ENCODE measurements around the gene TAS1R2.
"Not testable (repeated sequence)": the region's sequence is repeated elsewhere in the genome, so short reads cannot be mapped to it uniquely, and the experiment has no call there.

Gene TAS1R2

GRCh38 chr1:18859560-18859959, at the start of gene TAS1R2:
Gene TAS1R2 (minus strand): TSS chr1:18859660. CDS start chr1:18859660, 0 bp downstream.
- DNase-seq (ENCODE audit: low read depth) = no peak

DNA sequence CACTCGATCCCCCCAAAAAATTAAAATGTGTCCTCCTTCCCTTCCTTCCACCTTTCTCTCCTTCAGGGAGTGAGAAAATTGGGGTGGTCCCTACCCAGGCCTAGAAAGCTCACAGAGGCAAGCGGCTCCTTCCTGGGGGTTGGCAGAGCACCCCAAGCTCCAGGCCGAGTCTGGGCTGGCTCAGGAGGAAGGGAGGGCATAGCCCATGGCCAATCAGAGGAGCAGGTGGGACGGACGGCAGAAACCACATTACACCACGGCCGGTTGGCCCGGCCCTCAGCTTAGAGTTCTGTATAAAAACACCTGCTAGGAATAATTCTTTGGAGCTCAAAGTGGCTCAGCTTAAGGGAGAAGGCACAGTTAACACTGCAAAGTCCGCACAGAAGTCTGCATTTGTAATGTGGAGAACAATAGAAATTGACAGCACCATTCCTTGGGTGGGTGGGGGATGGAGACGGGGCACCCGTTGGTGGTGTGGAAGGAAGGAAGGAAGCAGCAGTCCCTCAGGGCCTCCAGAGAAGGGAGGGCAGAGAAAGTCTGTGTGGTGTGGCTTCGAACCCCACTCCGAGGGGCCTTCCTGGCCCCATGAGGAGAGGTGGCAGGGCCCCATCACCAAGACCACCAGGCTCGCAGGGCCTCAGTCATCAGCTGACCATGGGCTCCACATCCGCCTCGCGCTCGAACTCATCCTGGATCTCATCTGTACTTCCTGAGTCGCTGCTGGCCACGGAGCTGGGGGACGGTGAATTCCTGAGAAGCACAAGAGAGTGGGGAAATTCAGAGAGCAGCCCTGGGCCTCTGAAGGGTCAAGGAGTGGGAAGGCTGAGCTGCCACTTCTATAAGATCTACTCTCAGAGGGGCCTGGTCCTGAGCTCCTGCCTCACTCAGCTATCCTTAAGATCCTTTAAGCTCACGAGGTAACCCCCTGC, 48.7 kb upstream of the TAS1R2 start:
- no peak for DNase-seq (ENCODE audit: low read depth)

- no peak for DNase-seq (ENCODE audit: low read depth)
Observed at GRCh38 chr1:18907021-18907916, 47.8 kb upstream of the TAS1R2 start.

DNA sequence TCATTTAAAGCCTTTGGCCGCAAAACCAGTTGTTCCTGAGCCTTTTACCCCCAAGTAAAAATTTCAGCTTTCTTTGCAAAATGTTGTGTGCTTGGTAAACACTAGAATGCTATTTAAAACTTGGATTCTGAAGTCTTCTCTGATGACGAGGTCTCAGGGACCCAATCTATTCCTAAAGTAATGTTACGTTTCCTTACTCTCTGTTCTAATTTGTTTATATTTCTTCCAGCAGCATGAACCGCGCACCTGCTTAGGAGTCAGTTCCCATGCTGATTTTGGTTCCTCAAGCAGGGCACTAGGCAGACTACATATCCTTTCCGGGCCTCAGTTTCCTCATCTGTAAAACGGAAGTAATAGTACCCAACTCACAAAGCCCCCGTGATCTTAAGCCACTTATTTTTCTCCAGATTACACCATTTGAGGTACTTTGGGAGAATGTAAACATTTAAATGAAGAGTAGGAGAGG, 43.9 kb upstream of the TAS1R2 start:
- DNase-seq (ENCODE audit: low read depth) = no peak

- DNase-seq (ENCODE audit: low read depth) = peak; percentile 89
Observed at GRCh38 chr1:18902523-18903290, 43.2 kb upstream of the TAS1R2 start, which contains the start of gene ALDH4A1. Gene ALDH4A1 (minus strand): TSS chr1:18902555. CDS start chr1:18902523, 32 bp downstream.

DNA sequence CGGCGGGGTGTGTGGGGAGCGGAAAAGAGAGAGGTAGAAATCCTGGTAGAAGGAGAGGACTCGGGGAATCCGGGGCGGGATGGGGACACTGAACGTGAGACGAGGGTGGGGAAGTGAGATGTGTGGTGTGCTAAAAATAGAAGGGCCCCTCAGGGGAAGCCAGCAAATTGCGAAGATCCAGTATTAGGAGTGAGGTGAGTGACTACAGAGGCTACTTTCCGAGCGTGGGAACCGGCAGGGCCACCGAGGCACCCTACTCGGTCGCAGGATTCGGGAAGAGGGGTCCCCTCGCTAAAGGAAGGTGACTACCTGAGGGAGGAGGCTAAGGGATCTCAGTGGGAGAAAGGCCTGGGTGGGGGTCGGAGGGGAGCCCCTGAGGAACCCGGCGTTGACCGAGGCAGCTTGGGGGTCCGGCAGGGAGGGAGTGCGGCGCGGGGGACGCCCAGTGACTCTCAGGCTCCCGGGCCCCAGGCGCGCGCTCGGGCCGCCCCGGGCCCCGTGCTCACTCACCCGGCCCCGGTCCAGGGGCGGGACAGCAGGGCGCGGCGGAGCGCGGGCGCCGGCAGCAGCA, 42.6 kb upstream of the TAS1R2 start:
- no peak for DNase-seq (ENCODE audit: low read depth)

DNA sequence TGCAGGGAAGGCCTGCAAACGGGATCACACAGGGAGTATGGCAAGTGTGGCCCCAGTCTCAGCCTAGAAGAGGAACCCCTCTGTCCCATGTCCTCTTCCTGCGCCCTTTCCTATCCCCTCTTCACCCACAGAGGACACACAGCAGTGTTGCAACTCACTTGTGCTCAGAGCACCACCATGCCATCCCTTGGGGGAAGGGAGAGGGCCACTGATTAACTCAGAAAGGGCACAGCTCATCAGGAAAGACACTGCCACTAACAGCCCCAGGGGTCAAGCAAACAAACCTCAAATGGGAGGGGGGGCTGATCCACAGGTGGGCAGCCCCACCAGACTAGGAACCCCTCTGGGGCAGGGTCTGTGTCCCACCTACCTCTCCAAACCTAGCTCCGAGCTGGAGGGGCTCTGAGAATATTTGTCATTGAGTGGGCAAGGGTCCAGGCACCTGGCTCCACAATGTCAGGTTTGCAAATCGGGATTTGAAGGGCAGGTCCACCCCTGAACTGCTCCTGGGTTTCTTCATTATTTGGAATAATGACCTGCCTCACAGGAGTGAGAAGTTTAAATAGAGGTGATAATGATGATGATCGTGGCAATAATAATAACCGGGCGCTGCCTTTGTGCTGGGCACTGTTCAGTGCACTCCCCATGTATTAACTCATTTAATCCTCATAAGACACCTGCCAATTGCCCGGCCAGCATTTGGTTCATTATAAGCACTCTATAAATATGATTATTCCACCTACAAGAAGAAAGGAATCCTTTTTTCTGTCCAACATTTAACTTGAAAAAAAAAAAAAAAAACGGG, 41.9 kb upstream of the TAS1R2 start:
- DNase-seq (ENCODE audit: low read depth) = no peak

DNA sequence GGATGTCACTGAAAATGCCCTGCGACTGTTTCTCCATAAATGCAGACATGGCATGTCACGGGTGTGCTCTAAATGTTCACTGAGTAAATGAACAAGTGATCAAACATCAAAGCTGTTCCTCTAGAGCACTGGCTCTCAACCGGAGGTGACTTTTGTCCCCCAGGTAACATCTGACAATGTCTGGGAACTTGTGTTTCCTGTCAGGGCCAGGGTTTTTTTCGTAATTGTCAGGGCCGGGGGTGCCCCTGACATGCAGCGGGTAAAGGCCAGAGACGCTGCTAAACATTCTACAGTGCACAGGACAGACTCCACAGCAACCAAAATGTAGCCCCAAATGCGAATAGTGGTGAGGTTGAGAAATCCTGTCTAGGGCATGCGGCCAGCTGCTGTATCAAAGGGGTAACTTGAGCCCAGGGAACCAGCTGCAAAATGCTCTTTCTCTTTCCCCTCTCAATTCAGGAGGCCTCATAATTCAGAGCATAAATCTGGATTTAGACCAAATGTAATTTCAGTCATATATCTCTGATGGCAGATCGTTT, 40.9 kb upstream of the TAS1R2 start:
- DNase-seq (ENCODE audit: low read depth) = no peak

DNA sequence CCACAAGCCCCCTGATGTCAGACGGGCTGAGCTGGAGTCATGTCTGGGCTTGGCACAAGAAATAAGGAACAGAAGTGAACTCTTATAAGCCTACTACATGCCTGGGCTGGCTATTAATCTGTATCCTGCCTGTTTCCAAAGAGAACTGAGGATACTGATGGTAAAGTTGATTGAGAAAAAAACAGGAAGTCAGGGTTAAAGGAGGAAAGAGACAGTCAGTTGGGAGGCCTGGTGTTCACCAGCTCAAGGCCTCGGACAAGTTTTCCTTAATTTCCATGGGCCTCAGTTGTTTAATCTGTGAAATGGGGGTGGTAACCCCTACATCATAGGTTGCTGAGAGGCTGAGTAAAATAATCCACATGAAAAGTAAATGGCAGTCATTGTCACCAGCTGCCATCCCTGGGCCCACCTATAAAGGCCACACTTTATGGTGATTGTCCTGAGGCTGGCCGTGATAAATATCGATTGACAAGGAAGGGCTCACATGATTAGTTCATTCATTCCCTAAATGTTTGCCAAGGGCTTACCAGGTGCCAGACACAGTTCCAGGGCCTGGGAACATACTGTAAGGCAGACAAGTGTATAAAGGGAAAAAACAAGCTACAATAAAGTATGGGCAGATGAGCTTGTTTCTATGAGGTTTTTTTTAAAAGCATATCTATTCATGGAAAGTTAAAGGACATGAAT, 40.0 kb upstream of the TAS1R2 start:
- no peak for DNase-seq (ENCODE audit: low read depth)

- no peak for DNase-seq (ENCODE audit: low read depth)
Observed at GRCh38 chr1:18898567-18898966, 39.1 kb upstream of the TAS1R2 start.

DNA sequence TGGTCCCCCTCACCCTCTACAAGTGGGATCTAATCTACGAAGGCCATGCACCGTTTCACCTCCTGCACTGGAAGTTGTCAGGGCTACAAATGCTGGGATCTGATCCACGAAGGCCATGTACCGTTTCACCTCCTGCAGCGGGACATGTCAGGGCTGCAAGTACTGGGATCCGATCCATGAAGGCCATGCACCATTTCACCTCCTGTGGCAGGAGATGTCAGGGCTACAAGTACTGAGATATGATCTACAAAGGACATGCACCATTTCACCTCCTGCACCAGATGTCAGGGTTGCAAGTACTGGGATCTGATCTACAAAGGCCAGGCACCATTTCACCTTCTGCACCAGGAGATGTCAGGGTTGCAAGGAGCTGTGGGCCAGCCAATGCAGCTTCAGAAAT, 35.9 kb upstream of the TAS1R2 start:
- DNase-seq (ENCODE audit: low read depth) = no peak

- no peak for DNase-seq (ENCODE audit: low read depth)
Observed at GRCh38 chr1:18893120-18893519, 33.7 kb upstream of the TAS1R2 start.

DNA sequence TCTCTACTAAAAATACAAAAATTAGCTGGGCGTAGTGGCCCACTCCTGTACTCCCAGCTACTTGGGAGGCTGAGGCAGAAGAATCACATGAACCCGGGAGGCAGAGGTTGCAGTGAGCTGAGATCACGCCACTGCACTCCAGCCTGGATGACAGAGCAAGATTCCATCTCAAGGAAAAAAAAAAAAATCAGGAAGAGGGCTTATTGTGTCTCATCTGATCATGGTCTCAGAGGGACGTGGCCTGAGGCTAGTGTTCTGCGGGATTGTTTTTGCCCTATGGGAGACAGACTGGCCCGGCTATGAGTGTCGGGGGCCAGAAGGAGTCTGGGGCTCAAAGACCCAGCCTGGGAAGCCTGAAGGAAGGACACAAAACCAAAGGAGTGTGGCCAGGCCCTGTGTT, 32.4 kb upstream of the TAS1R2 start:
- not testable (repeated sequence) for DNase-seq (ENCODE audit: low read depth)

DNA sequence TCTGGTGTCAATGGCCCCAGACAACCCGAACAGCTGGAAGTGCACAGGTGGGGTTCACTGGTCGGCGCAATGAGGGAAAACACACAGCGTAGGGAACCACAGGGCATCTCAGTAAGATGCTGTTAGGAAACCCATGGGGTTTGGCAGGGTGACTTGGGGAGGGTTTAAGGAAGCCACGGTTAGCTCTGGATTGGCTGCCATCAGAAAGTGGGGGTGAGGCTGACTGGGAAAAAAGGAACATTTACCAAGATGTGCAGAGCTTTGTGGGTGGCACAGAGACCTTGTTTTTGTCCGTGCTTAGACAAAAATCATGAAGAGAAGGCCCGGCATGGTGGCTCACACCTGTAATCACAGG, 31.9 kb upstream of the TAS1R2 start:
- DNase-seq (ENCODE audit: low read depth) = no peak

- DNase-seq (ENCODE audit: low read depth) = no peak
Observed at GRCh38 chr1:18890706-18891425, 31.4 kb upstream of the TAS1R2 start.

GRCh38 chr1:18886003-18886335, 26.5 kb upstream of the TAS1R2 start:
- DNase-seq (ENCODE audit: low read depth) = no peak

GRCh38 chr1:18885311-18886002, 26.0 kb upstream of the TAS1R2 start:
- DNase-seq (ENCODE audit: low read depth) = no peak

GRCh38 chr1:18884727-18885126, 25.3 kb upstream of the TAS1R2 start:
- DNase-seq (ENCODE audit: low read depth) = no peak

DNA sequence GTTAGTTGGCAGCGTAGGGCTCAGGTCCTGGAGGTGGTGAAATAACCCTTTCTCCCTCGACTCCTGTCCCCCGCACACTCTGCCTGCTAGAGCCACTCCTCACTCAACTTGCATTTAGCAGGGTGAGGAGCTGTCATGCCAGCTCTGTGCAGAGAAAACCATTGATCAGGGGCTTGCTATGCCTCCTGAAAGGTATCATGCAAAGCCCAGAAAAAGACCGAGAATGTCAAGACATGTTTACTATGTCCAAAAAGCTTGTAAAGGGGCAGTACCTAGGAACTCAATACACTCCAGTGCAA, 24.9 kb upstream of the TAS1R2 start:
- DNase-seq (ENCODE audit: low read depth) = no peak

Measured in stimulated activated CD4-positive, alpha-beta T cell treated with anti-CD3 and anti-CD28 coated beads, Interleukin-2, amount 100 ng/mL, for 4 hours (primary cell).